Measurements from ENCODE around the gene ATPAF1. TPM values are rescaled to one million over a fixed set of nuclear protein-coding genes. Genes with fewer than 3 reads are reported as not detected.

ATPAF1 gene
- total RNA-seq, 1 donor from 2014 or later = 67.8 TPM

- peak; percentile 63 for TF ChIP-seq CTCF (conservative IDR thresholded peaks at IDR 0.05)
- Mint-ChIP-seq H3K4me1 (no peaks in the 10 kb centered on the region), H3K27me3 (ENCODE audit: low read depth) (no peaks in the 10 kb centered on the region), H3K36me3 (ENCODE audit: low read depth) (peaks cover 9% of the 10 kb centered on the region), H3K4me3 (no peak overlapping the region), H3K9me3 (no peaks in the 10 kb centered on the region), H3K27ac (ENCODE audit: unreplicated experiment) (no peak overlapping the region)
- DNase-seq (ENCODE audit: low read depth, low spot score) = no peak
Observed at GRCh38 chr1:46691997-46692790, 24.0 kb upstream of the ATPAF1 start.

- no peaks in the 10 kb centered on the region for H3K9me3 Mint-ChIP-seq
- no peaks in the 10 kb centered on the region for H3K27me3 Mint-ChIP-seq (ENCODE audit: low read depth)
- DNase-seq (ENCODE audit: low read depth, low spot score) = no peak
- no peaks in the 10 kb centered on the region for H3K4me1 Mint-ChIP-seq
- H3K4me3 Mint-ChIP-seq = no peak overlapping the region
- peaks cover 9% of the 10 kb centered on the region for H3K36me3 Mint-ChIP-seq (ENCODE audit: low read depth)
- no peak overlapping the region for H3K27ac Mint-ChIP-seq (ENCODE audit: unreplicated experiment)
- no peak for TF ChIP-seq CTCF (conservative IDR thresholded peaks at IDR 0.05)
Observed at GRCh38 chr1:46690931-46691421, 22.8 kb upstream of the ATPAF1 start.

- H3K27ac Mint-ChIP-seq (ENCODE audit: unreplicated experiment) = no peak overlapping the region
- H3K4me3 Mint-ChIP-seq = no peak overlapping the region
- no peak for DNase-seq (ENCODE audit: low read depth, low spot score)
- TF ChIP-seq CTCF (conservative IDR thresholded peaks at IDR 0.05) = no peak
- no peaks in the 10 kb centered on the region for H3K9me3 Mint-ChIP-seq
- no peaks in the 10 kb centered on the region for H3K36me3 Mint-ChIP-seq (ENCODE audit: low read depth)
- H3K27me3 Mint-ChIP-seq (ENCODE audit: low read depth) = no peaks in the 10 kb centered on the region
- no peaks in the 10 kb centered on the region for H3K4me1 Mint-ChIP-seq
Observed at GRCh38 chr1:46689897-46690296, 21.7 kb upstream of the ATPAF1 start.

- H3K27ac Mint-ChIP-seq (ENCODE audit: unreplicated experiment) = no peak overlapping the region
- TF ChIP-seq CTCF (conservative IDR thresholded peaks at IDR 0.05) = no peak
- no peak for DNase-seq (ENCODE audit: low read depth, low spot score)
- H3K4me1 Mint-ChIP-seq = no peaks in the 10 kb centered on the region
- H3K4me3 Mint-ChIP-seq = no peak overlapping the region
- no peaks in the 10 kb centered on the region for H3K27me3 Mint-ChIP-seq (ENCODE audit: low read depth)
- H3K9me3 Mint-ChIP-seq = no peaks in the 10 kb centered on the region
- H3K36me3 Mint-ChIP-seq (ENCODE audit: low read depth) = no peaks in the 10 kb centered on the region
Observed at GRCh38 chr1:46689356-46689755, 21.2 kb upstream of the ATPAF1 start.

- no peak overlapping the region for H3K27ac Mint-ChIP-seq (ENCODE audit: unreplicated experiment)
- H3K4me3 Mint-ChIP-seq = no peak overlapping the region
- no peaks in the 10 kb centered on the region for H3K27me3 Mint-ChIP-seq (ENCODE audit: low read depth)
- no peak for DNase-seq (ENCODE audit: low read depth, low spot score)
- H3K4me1 Mint-ChIP-seq = no peaks in the 10 kb centered on the region
- no peak for TF ChIP-seq CTCF (conservative IDR thresholded peaks at IDR 0.05)
- no peaks in the 10 kb centered on the region for H3K36me3 Mint-ChIP-seq (ENCODE audit: low read depth)
- no peaks in the 10 kb centered on the region for H3K9me3 Mint-ChIP-seq
Observed at GRCh38 chr1:46687921-46688509, 19.9 kb upstream of the ATPAF1 start.
